Renal pelvis (tissue), 4 donors: ENCODE results near the gene NEK5. TPM values are rescaled to one million over a fixed set of nuclear protein-coding genes. Genes with fewer than 3 reads are reported as not detected.
"Not testable (repeated sequence)": the region's sequence is repeated elsewhere in the genome, so short reads cannot be mapped to it uniquely, and the experiment has no call there.

ENCODE experiments used
- DNase-seq: peaks from one replicate; pipeline ENCODE4 v3.0.0-alpha.2; 2013
- polyA plus RNA-seq, 3 donors: library from polyadenylated mRNA; unstranded; fragments of 120-200 nt; gene quantifications; one replicate each; pipeline ENCODE4 v1.2.1, GENCODE V29; 2013; ENCODE audit not compliant: insufficient read length in 3 of 3

Gene NEK5
- polyA plus RNA-seq, 3 donors = 2.5 to 8.5 (median 5.5) TPM

GRCh38 chr13:52141299-52141698 is 12.4 kb upstream of the NEK5 start:
- no peak for DNase-seq

- no peak for DNase-seq
These were observed 8.6 kb upstream of the NEK5 start for GRCh38 chr13:52137489-52137888.

GRCh38 chr13:52136763-52137162 is 7.9 kb upstream of the NEK5 start:
- no peak for DNase-seq

- no peak for DNase-seq
These were observed 1.8 kb upstream of the NEK5 start for GRCh38 chr13:52130641-52131040.

- DNase-seq = peak; percentile 78
These were observed 830 bp downstream of the NEK5 start for GRCh38 chr13:52127783-52128702.

- no peak for DNase-seq
These were observed 1.5 kb downstream of the NEK5 start for GRCh38 chr13:52127378-52127777.

GRCh38 chr13:52125547-52125946 is 3.3 kb downstream of the NEK5 start:
- no peak for DNase-seq

GRCh38 chr13:52118595-52118994 is 10.3 kb downstream of the NEK5 start:
- DNase-seq = no peak

- no peak for DNase-seq
These were observed 10.8 kb downstream of the NEK5 start for GRCh38 chr13:52118095-52118494.

- DNase-seq = no peak
These were observed 16.3 kb downstream of the NEK5 start for GRCh38 chr13:52112591-52112990.

GRCh38 chr13:52109116-52109670 is 19.7 kb downstream of the NEK5 start:
- DNase-seq = peak; percentile 69

- no peak for DNase-seq
These were observed 23.0 kb downstream of the NEK5 start for GRCh38 chr13:52105841-52106240.

GRCh38 chr13:52104624-52105023 is 24.2 kb downstream of the NEK5 start:
- DNase-seq = no peak

- no peak for DNase-seq
These were observed 25.5 kb downstream of the NEK5 start for GRCh38 chr13:52103386-52103785.

- DNase-seq = not testable (repeated sequence)
These were observed 26.4 kb downstream of the NEK5 start for GRCh38 chr13:52102423-52102822.

GRCh38 chr13:52097197-52097596 is 31.7 kb downstream of the NEK5 start:
- no peak for DNase-seq

- no peak for DNase-seq
These were observed 32.1 kb downstream of the NEK5 start for GRCh38 chr13:52096748-52097147.

- DNase-seq = no peak
These were observed 32.8 kb downstream of the NEK5 start for GRCh38 chr13:52096062-52096461.

GRCh38 chr13:52092087-52092486 is 36.8 kb downstream of the NEK5 start:
- no peak for DNase-seq

- no peak for DNase-seq
These were observed 37.4 kb downstream of the NEK5 start for GRCh38 chr13:52091473-52091872.

- DNase-seq = no peak
These were observed 43.5 kb downstream of the NEK5 start for GRCh38 chr13:52085421-52085820.

- DNase-seq = not testable (repeated sequence)
These were observed 43.9 kb downstream of the NEK5 start for GRCh38 chr13:52084981-52085380.

- DNase-seq = no peak
These were observed 46.3 kb downstream of the NEK5 start for GRCh38 chr13:52082601-52083000.

- not testable (repeated sequence) for DNase-seq
These were observed 49.0 kb downstream of the NEK5 start for GRCh38 chr13:52079891-52080290.
